Breast epithelium (tissue), 3 donors: Measurements from ENCODE around the gene BACH2.

Experiments used
- POLR2A ChIP-seq: fragments of 450-650 bp; IDR thresholded peaks from one replicate; pipeline ENCODE4 v1.6.1; 2016; ENCODE audit warnings: antibody characterized with exemption, mild to moderate bottlenecking, moderate library complexity
- TF ChIP-seq, protein P1 (sequence below), 3 donors: fragments of 450-650 bp; IDR thresholded peaks; one replicate each; pipeline ENCODE4 v1.5.1; 2016 to 2017; ENCODE audit warnings: antibody characterized with exemption in 3 of 3, mild to moderate bottlenecking in 3 of 3, moderate library complexity in 3 of 3

DNA sequence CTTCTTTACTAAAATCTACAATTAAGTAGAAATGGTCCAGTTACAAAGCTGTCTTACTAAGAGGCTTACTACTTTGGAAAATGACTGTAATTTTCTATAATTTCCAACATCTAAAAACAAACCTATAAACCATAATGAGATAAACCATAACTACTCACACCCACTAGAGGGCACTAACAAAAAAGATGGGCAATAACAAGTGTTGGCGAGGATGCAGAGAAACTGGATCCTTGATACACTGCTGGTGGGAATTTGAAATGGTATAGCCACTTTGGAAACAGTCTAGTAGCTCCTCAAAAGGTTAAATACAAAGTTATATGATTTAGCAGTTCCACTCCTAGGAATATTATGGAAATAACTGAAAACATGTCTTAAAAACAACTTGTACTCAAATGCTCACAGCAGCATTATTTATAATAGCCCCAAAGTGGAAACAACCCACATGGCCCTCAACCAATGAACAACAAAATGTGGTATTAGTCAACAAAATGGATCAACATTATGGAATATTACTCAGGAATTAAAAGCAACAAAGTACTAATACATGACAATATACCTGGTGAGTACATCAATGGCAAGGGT is 351.7 kb downstream of the BACH2 start:
- TF ChIP-seq, protein P1, sequence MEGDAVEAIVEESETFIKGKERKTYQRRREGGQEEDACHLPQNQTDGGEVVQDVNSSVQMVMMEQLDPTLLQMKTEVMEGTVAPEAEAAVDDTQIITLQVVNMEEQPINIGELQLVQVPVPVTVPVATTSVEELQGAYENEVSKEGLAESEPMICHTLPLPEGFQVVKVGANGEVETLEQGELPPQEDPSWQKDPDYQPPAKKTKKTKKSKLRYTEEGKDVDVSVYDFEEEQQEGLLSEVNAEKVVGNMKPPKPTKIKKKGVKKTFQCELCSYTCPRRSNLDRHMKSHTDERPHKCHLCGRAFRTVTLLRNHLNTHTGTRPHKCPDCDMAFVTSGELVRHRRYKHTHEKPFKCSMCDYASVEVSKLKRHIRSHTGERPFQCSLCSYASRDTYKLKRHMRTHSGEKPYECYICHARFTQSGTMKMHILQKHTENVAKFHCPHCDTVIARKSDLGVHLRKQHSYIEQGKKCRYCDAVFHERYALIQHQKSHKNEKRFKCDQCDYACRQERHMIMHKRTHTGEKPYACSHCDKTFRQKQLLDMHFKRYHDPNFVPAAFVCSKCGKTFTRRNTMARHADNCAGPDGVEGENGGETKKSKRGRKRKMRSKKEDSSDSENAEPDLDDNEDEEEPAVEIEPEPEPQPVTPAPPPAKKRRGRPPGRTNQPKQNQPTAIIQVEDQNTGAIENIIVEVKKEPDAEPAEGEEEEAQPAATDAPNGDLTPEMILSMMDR (IDR thresholded peaks at IDR 0.05), result no peak
- no peak for TF ChIP-seq POLR2A
